ENCODE data around the gene DYNLT1.

- no peak for TF ChIP-seq CTCF (IDR thresholded peaks at IDR 0.05)
- no peak for TF ChIP-seq POLR2A (IDR thresholded peaks at IDR 0.05)
Measured at GRCh38 chr6:158674342-158675131, 30.0 kb upstream of the DYNLT1 start.

Data from testis (tissue), 2 donors.